Activated CD4-positive, alpha-beta T cell treated with anti-CD3 and anti-CD28 coated beads for 1 hour (primary cell): Measurements from ENCODE around the gene CNTNAP2.
"Not testable (repeated sequence)": the region's sequence is repeated elsewhere in the genome, so short reads cannot be mapped to it uniquely, and the experiment has no call there.

Experiments
- DNase-seq: peaks from one replicate; pipeline ENCODE4 v3.0.0-alpha.2; 2020

The CNTNAP2 gene

DNA sequence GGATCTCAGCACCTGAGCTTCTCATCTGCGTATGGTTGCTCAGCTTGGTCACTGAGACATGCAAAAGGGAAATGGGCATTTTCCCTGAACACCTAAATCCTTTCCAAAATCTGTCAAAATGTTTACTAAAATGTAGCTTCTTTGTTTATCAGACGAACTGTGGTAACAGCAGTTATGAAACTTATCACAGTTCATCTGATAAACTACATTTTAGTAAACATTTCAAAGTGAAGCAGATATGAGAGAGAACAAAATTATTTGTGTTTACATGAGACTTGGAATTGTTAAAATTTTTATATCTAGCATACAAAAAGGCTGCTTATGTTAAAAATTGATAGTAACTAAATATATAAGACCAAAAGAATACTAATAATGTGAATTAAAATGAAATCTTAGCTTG lies 1900.5 kb downstream of the CNTNAP2 start:
- DNase-seq, result no peak

DNA sequence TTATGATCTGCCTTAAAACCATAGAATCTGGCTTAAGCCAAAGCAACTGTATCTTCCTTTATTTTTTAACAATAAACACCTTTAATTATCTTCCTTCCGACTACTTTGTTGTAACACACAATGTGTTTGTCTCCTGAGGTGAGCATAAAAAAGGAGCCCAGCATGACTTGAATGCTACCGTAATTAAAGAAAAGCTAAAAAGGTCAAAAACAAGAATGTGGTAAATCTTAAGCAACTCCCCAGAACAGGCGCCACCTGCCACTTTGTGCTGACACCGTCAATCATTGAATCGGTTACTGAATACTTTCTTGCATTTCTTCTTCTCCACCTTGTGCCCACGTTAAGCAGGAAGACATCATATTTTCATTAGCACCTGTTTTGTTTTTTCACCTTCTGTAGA lies 1904.1 kb downstream of the CNTNAP2 start:
- DNase-seq, result no peak

DNA sequence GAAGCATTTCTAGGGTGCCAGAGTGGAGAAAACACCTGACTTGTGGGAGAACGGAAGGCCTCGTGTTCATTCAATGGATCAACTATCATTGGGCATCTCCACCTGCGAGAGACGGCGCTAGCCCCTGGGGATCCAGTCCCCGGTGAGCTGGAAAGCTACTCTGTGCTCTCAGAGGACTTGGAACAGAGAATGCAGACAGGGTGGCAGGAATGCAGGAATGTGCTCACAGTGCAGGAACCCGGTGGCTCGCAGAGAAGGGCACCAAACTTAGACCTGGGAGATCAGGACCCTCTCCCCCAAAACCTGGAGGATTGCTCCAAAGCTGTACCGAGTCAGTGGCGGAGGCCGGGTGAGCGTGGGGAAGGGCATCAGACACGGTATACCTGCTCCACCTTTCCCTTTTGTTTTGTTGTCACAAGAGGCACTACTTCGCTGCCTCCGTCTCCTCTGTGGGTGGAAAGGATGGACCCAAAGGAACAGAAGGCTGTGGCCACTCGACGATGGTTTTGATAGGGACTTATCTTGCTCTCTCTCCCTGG lies 1905.0 kb downstream of the CNTNAP2 start:
- DNase-seq, result no peak

DNA sequence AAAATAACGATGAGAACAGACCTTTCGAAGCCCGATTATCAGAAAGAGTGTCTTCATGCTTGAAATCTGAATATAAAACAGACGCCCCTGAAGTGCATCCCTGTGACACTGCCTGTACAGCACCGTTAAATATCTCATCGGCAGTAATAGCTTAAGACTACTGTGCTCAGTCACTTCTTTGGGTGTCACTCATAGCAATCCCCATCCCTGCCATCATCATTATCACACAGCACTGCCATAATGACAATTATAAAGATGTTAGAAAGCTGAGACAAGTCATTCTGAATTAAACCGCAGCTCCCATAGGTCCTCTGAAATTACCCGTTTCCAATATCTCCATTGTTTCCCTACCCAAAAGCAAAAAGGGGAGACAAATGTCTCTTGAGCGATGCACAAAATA lies 1906.2 kb downstream of the CNTNAP2 start:
- DNase-seq, result no peak

DNA sequence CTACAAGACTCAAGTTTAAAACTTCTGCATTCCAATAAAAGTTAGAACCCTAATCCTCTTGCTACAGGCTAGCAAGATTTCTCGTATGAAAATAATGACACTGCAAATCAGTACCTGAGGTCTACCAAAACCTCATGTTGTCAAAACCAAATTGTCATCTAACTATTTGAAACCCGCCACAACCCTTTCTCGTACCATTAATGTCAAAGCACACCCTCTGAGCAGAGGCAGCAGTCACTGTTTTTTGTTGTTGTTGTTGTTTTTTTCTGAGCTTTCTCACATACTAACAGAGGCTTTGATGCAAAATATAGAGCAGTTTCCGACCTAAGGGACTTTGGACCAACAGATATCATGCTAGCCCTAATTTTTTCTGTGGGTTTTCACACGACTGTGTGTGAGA lies 1910.1 kb downstream of the CNTNAP2 start:
- DNase-seq, result no peak

DNA sequence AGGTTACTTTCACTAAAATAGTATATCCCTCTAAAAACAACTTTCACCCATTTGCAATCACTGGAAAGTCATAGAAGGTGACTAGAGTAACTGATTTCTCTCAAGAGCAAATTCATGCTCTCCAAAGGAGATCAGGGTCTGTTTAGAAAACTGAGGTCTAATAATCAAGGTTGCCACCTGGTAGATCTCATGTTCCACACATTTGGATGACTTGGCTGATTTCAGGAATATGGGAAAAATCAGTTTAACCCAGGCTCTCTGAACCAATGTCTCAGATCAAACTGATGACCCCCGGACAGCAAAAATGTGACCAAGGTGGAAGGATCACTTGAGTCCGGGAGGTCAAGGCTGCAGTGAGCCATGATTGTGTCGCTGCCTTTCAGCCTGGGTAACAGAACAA lies 1911.6 kb downstream of the CNTNAP2 start:
- no peak for DNase-seq

DNA sequence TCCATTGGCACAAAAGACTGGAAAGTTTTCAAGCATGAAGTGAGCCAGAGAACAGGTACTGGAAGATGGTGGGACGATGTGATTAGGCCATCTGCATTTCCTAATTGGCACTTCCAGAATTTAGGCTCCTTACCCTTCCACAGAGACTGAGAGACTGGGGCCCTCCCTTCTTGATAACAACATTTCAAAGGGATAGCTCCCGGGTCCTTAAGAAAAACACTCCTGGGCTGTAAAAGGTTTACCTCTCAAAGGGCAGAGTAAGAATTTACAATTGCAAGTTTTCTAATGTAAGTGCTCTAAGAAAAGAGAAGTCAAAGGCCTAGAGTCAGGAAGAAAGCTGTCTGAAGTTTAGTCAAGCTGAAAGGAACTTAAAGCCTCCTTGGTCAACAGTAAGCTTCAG lies 1914.4 kb downstream of the CNTNAP2 start:
- DNase-seq, result no peak

DNA sequence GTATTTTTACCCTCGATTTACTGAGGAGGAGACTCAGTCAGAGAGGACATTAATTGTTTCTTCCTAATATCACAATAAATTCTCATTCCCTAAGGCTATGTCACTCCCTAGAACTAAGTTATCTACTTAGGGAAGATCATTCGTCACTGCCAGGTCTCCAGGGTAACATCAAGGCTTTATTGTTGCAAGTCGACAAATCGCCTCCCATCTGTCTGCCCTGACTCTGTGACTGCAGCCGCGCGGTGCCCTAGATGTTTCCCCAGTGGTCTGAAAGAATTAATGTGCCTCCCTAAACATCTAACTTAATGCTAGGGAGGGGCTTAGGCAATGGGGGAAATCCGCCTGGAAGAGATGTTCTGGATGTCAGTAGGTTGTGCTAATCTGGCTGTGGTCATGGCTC lies 1915.2 kb downstream of the CNTNAP2 start:
- no peak for DNase-seq

DNA sequence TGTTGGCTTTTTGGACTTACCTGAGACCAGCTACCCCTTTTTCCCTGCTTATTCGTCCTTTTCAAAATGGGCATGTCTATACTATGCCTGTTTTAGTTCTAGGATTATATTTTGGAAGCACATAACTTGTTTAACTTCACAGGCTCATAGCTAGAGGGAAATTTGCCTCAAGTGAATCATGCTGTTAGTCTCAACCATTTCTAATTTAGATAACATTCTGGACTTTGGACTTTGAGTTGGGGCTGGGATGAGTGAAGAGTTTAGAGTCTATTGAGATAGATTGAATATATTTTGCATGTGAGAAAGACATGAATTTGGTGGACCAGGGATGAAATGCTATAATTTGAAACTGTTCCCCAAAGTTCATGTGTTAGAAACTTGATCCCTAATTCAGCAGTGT lies 1919.3 kb downstream of the CNTNAP2 start:
- DNase-seq, result no peak

DNA sequence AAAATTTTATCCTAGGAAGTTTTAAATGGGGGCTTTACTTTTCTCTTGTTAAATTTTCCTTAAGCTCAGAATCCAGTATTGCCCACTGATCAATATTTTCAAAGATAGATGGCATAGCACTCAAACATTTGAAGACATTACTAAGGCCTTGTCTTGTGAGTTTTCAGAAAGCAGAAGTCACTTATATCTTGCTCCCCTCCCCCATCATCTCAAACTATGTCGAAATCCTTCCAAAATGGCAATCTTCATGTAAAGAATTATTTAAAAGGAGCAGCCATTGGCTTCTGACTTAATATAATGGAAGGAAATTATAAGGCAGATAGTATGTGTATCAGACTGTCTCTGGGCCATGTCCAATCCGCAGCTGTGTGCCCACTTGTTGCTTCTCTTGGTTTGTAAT lies 1920.4 kb downstream of the CNTNAP2 start:
- DNase-seq, result no peak

DNA sequence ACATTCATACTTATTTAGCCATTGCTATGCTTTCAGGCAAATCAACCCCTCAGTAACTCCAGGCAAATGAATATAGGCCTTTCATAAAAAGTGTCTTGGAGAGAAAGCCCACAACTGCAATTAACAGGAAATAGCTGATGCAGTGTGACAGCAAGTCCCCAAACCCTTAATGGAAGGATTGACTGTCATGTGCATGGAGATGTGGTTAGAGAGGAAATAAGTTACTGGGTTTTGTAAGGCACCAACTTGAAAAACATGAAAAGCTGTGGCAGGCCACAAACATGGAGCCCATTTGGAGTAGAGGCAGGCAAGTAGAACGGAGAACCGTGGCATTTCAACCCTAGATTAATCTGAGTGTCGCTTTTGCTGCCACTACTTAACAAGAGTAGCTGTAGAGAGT lies 1924.6 kb downstream of the CNTNAP2 start:
- no peak for DNase-seq

DNA sequence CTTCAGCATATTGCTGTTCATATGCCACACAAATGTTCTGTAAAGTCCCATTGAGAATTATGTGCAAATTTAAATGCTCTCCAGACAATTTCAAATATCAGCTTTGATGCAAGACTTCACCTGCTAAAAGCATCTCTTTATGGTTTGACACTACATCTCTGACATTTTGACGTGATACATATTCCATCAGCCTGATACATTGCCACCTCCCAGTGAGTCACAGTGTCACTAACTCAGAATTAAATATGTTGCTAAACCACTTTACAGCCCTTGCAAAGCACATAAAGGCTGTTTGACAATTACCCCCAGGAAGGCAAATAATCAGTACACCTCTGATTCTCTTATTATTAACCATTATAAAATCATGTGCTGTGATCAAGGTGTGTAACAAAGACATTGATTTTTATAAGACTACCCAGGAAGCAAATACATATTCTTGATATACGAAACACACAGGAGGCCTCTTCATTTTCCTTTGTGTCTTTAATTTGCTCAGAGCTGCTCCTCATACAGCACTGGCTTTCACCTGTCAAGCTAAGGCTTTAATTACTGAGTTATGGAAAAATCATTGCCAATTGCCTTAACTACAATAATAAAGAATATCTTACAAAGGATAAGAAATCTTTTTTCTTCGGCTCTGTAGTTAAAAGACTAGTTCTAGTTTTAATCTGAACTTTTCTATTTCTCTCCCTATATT lies 1926.5 kb downstream of the CNTNAP2 start:
- DNase-seq, result no peak

DNA sequence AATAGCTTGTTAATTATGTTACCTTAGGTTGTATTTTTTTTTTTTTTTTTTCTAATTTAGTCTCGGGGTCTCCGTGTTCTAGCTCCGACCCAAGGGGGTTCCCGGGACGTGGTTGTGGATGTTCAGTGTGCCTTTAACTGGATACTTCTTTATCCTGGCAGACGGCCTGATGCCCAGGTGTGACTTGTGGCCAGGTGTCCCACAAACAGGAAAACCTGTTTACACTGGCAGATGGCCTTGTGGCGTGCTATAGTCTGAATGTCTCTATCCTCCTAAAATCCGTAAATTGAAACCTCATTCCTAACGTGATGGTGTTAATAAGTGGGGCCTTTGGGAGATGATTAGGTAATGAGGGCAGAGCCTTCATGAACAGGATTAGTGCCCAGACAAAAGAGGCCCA lies 1927.6 kb downstream of the CNTNAP2 start:
- no peak for DNase-seq

DNA sequence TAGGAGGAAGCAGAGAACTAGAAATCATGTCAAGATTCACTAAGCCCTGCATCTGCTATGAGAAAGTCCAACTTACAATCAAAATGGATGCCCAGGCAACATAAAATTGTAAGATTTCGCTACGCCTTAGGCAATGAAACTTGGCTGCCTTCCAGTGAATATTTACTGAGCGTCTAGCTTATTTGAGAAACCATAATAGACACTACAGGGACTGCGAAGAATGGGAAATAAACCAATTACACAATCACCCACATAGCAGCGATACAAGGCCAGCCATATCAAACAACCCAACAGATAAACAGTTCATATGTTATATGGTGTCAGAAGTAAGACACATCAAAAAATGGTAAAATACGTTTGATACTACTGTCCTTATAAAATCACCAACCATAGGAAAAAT lies 1928.9 kb downstream of the CNTNAP2 start:
- DNase-seq, result no peak

DNA sequence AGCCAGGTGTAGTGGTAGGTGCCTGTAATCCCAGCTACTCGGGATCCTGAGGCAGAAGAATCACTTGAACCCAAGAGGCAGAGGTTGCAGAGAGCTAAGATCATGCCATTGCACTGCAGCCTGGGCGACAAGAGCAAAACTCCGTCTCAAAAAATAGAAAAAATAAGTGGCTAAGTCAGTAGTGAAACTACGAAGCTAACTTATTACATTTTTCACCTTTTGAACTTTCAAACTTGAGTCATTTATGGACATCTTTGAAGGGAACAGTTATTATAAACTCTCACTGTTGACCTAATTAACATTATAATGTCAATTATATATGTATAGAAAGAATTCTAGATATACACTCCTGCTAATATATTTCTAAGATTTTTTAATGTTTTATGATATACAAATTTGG lies 1932.5 kb downstream of the CNTNAP2 start:
- DNase-seq, result no peak

DNA sequence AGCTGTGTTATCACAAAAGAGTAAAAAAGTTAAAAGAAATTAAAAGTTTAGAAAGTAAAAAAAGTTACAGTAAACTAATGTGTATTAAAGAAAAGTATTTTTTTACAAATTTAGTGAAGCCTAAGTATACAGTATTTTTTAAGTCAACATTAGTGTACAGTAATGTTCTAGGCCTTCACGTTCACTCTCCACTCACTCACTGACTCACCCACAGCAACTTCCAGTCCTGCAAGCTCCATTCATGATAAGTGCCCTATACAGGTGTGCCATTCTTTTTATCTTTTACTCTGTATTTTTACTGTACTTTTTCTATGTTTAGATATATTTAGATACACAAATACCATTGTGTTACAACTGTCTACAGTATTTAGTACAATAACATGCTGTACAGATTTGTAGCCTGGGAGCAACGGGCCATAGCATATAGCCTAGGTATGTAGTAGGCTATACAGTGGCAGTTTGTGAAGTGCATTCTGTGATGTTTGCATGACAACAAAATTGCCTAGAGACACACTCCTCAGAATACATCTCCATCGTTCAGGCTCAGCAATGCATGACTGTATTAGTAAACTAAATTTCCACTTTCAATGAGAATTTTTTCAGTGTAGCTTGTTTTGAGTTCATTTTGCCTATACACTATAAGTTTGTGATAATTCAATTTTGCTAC lies 1934.0 kb downstream of the CNTNAP2 start:
- no peak for DNase-seq

DNA sequence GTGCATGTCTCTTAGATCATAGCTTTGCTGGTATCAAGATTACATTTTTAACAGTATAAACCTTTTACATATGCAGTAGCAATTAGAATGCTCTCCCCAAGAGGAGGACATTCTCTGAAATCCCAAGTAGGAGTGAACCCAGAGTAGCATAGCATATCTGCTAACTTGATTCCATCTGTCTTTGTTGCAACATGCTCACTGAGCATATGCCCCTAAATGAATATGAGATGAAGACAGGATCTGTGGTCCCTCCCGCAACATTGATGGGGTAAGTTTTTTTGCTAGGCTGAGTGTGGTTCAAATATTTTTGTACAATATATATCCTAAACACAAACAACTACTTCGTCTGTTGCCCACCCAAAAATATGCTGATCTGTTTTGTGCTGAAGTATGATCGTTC lies 1939.8 kb downstream of the CNTNAP2 start:
- no peak for DNase-seq

DNA sequence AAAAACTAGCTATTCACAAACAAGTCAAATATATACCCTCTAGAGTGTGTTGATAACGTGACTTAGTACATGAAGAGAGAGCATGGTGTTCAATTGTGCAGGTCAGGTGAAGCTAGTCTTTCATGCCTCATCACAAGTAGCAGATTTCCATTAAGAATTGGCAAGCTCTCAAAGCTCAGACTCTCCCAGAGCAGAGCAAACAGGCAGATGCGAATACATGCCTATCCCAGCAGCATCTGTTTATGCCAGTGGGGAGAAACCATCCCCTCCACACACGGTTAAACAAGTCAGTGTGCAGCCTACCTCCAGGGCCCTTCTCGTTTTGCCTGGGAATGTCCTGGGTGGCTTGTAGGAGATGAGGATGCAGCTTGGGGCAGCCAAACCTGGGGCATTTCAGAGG lies 1941.5 kb downstream of the CNTNAP2 start:
- DNase-seq, result no peak

DNA sequence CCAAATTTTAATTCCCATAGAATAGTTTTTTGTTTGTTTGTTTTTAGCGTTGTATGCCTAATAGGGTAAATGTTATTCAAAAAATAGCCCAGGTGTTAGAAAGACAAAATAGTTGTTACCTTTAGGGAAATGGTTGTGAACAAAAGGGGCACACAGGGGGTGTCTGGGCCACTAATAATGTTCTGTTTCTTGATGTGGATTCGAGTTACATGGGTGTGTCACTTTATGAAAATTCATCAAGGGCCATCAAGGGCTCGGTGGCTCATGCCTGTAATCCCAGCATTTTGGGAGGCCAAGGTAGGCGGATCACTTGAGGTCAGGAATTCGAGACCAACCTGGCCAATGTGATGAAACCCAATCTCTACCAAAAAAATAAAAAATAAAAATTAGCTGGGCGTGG lies 1942.2 kb downstream of the CNTNAP2 start:
- no peak for DNase-seq

DNA sequence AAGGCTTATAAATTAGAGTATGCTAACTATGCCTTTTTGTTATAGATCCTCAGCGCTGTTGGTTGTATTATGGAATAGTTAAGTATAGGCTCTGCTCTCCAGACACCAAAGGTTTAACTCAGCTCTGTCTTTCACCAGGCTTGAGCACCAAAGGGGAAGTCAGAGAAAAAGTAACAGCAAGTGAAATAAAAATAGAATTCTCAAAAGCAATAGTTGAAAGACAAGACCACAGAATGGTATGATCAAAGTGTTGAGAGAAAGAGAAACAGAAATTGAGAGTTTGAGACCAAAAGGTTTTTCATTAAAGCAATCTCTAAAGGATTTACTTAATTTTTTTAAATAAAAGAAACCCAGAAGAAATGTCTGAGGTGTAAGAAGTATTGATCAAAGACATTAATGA lies 1944.1 kb downstream of the CNTNAP2 start:
- no peak for DNase-seq

DNA sequence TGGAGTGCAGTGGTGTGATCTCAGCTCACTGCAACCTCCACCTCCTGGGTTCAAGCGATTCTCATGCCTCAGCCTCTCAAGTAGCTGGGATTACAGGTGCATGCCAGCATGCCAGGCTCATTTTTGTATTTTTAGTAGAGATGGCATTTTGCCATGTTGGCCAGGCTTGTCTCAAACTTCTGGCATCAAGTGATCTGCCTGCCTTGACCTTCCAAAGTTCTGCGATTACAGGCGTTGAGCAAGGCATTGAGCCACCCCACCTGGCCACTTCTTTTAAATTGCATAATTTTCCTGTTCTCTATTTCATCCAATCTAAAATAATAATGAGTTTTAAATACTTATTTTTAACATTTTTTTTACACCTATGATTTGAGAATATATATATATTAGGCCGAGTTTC lies 1961.5 kb downstream of the CNTNAP2 start:
- not testable (repeated sequence) for DNase-seq

DNA sequence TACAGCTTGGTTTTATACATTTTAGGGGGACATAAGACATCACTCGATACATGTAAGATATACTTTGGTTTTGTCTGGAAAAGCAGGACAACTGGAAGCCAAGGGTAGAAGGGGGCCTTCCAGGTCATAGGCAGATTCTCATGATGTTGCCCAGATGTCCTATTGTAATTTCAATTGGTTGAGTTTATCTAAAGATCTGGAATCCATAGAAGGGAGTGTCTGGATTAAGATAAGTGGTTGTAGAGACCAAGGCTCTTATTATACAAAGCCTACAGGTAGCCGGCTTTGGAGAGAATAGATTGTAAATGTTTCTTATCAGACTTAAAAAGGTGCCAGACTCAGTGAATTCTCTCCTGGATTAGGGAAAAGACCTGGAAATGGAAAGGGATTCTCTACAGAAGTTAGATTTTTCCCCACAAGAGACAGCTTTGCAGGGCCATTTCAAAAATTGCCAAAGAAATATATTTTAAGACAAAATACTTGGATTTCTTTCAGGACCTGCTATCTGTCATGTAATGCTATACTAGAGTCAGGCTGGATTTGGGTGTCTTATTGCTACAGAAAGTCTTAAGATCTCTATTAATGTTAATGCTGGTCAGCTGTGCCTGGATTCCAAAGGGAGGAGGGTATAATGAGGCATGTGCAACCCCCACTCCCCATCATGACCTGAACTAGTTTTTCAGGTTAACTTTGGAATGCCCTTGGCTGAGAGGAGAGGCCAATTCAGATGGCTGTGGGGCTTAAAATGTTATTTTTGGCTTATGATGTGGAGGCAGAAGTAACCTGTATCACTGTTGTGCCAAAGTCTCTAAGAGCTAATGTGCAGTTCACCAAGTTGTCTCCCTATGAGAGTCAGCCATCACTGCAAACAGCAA lies 1962.8 kb downstream of the CNTNAP2 start:
- no peak for DNase-seq

DNA sequence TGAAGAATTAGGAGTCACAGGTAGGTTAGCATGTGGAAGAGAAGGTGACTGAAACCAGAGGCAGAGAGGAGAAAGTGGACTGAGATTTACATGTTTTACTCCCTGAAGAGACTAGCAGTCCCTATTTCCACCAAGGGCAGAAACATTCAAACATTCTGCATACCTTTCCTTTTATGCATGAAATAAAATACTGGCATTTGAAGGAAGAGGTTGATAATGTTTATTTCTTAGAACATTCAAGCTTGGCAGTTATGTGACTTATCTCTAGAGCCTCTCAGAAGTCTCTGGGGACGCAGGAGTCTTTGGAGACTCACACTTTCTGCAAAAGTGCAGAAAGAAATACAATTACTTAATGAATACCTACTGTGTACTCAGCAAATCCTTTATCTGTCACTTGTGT lies 1966.8 kb downstream of the CNTNAP2 start:
- DNase-seq, result no peak

DNA sequence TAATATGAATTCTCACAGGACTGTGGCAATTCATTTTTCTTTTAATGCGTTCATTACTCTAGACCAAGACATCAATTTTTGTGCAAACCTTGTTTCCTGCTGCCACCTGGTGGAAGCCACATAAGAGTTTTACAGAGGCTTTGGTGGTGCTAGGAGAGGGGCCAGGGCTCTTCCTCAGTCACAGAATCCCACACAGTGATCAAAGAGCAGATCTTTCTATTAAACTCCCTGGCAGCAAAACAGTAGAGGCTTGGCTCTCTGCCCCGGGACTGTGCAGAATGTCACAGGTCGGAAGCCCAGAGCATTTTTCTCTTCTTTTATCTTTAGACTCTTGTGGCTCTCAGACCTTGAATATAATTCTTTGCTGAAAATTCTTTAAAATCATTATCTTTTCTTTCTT lies 1967.5 kb downstream of the CNTNAP2 start:
- no peak for DNase-seq
